H1 (cell line): Measurements from ENCODE around the gene C6orf136. TPM values are rescaled to one million over a fixed set of nuclear protein-coding genes. Genes with fewer than 3 reads are reported as not detected.
A peak's percentile ranks its signal among the peaks of the same experiment; 100 is the strongest.

ENCODE experiments used
- CTCF ChIA-PET: fragments of 300-600 bp; sonication (Branson Sonifier 250); formaldehyde crosslinking; loops from one replicate; lab custom pipeline; 2021; ENCODE audit not compliant: partially characterized antibody; lab: Charles Lee
- POLR2A ChIA-PET: fragments of 300-600 bp; sonication (Branson Sonifier 250); formaldehyde crosslinking; loops from one replicate; lab custom pipeline; 2021; ENCODE audit warnings: inconsistent platforms; ENCODE audit not compliant: partially characterized antibody; lab: Charles Lee
- DNase-seq, 2 experiments: peaks; one replicate each; pipeline versions ENCODE4 v3.0.0 to v3.0.0-alpha.2; 2010 to 2022; ENCODE audit warnings: low spot score in 2 of 2, low read depth in 1 of 2, mixed read lengths in 1 of 2
- FAIRE-seq: peaks from 2 replicates; lab custom pipeline; 2011; peaks lifted over from hg19 to GRCh38; lab: Jason Lieb, UNC
- H2AFZ ChIP-seq: 2 replicates; pipeline ENCODE4 v1.8.1; 2012; ENCODE audit warnings: low read length, inconsistent platforms
- H2AK5ac ChIP-seq: 2 replicates; pipeline ENCODE4 v1.6.1; 2013; ENCODE audit warnings: low read depth, low read length
- H2BK120ac ChIP-seq: replicated peaks from 2 replicates; pipeline ENCODE3; 2013; ENCODE audit warnings: low read depth, low read length, inconsistent platforms
- H2BK12ac ChIP-seq: 2 replicates; pipeline ENCODE4 v1.6.1; 2013; ENCODE audit warnings: low read depth, low read length
- H2BK15ac ChIP-seq: 2 replicates; pipeline ENCODE4 v1.6.1; 2013; ENCODE audit warnings: low read length
- H2BK20ac ChIP-seq: 2 replicates; pipeline ENCODE4 v1.6.1; 2013; ENCODE audit warnings: low read length
- H2BK5ac ChIP-seq: 2 replicates; pipeline ENCODE4 v1.6.1; 2013; ENCODE audit warnings: low read depth, low read length
- H3K14ac ChIP-seq: 2 replicates; pipeline ENCODE4 v1.6.1; 2013; ENCODE audit warnings: inconsistent platforms; ENCODE audit not compliant: insufficient read length
- H3K18ac ChIP-seq: 2 replicates; pipeline ENCODE4 v1.6.1; 2013; ENCODE audit warnings: low read length; ENCODE audit errors: extremely low read depth
- H3K23ac ChIP-seq: 2 replicates; pipeline ENCODE4 v1.6.1; 2013; ENCODE audit warnings: inconsistent platforms; ENCODE audit not compliant: insufficient read length
- H3K23me2 ChIP-seq: 2 replicates; pipeline ENCODE4 v1.6.1; 2013; ENCODE audit warnings: low read depth, low read length
- H3K27ac ChIP-seq: 2 replicates; pipeline ENCODE4 v1.6.1; 2011; ENCODE audit warnings: low read depth, low read length, inconsistent platforms
- H3K27me3 ChIP-seq, 4 experiments: replicated peaks in 1 of 4; 1 replicate in 1 of 4; 2 replicates in 3 of 4; pipeline versions ENCODE4 v1.6.1 to v1.8.1; 2011 to 2013; ENCODE audit warnings: low read length in 3 of 4, mild to moderate bottlenecking in 3 of 4, inconsistent platforms in 2 of 4, mixed read lengths in 2 of 4, moderate library complexity in 1 of 4; ENCODE audit not compliant: control insufficient read depth in 3 of 4, insufficient read depth in 3 of 4; ENCODE audit errors: extremely low read depth in 1 of 4
- H3K36me3 ChIP-seq, 4 experiments: 2 replicates each; pipeline versions ENCODE4 v1.6.1 to v1.8.1; 2011 to 2013; ENCODE audit warnings: mild to moderate bottlenecking in 4 of 4, low read length in 3 of 4, moderate library complexity in 2 of 4, control low read depth in 1 of 4, inconsistent platforms in 1 of 4; ENCODE audit not compliant: insufficient read depth in 4 of 4, control insufficient read depth in 2 of 4
- H3K4ac ChIP-seq: replicated peaks from 2 replicates; pipeline ENCODE3; 2013; ENCODE audit warnings: low read length, low read depth, mixed read lengths, inconsistent platforms; ENCODE audit not compliant: insufficient read length
- H3K4me1 ChIP-seq, 4 experiments: replicated peaks in 1 of 4; 1 replicate in 1 of 4; 2 replicates in 3 of 4; pipeline versions ENCODE4 v1.6.1 to v1.8.1; 2011 to 2013; ENCODE audit warnings: low read length in 3 of 4, inconsistent platforms in 2 of 4, mixed read lengths in 1 of 4; ENCODE audit not compliant: insufficient read depth in 4 of 4, control insufficient read depth in 3 of 4
- H3K4me2 ChIP-seq, 2 experiments: 2 replicates each; pipeline versions ENCODE4 v1.6.1 to v1.8.1; 2011 to 2013; ENCODE audit warnings: low read depth in 2 of 2, low read length in 2 of 2, control low read depth in 1 of 2, inconsistent platforms in 1 of 2, mild to moderate bottlenecking in 1 of 2; ENCODE audit not compliant: insufficient read depth in 1 of 2
- H3K4me3 ChIP-seq, 4 experiments: fragments of 200-600, 300-600 bp in 1 of 4; sonication (generic), shearing (Covaris generic), sonication (Bioruptor Twin) in 1 of 4; 2 replicates each; pipeline versions ENCODE4 v1.5.1 to v1.8.1; 2011 to 2016; ENCODE audit warnings: low read length in 4 of 4, low read depth in 3 of 4, control low read depth in 2 of 4, inconsistent platforms in 2 of 4, mild to moderate bottlenecking in 2 of 4, mixed read lengths in 1 of 4, moderate library complexity in 1 of 4; ENCODE audit not compliant: insufficient read depth in 2 of 4; ENCODE audit errors: extremely low read depth in 1 of 4
- H3K56ac ChIP-seq: replicated peaks from 2 replicates; pipeline ENCODE3; 2013; ENCODE audit warnings: low read depth, mild to moderate bottlenecking, mixed read lengths, low read length, inconsistent platforms; ENCODE audit not compliant: insufficient read length
- H3K79me1 ChIP-seq: 2 replicates; pipeline ENCODE4 v1.6.1; 2013; ENCODE audit warnings: low read depth, low read length, control low read depth
- H3K79me2 ChIP-seq, 2 experiments: 2 replicates each; pipeline versions ENCODE4 v1.6.1 to v1.8.1; 2012 to 2013; ENCODE audit warnings: low read length in 2 of 2, mild to moderate bottlenecking in 2 of 2, inconsistent platforms in 1 of 2; ENCODE audit not compliant: insufficient read depth in 2 of 2, control insufficient read depth in 1 of 2
- H3K9ac ChIP-seq, 4 experiments: replicated peaks in 1 of 4; 1 replicate in 1 of 4; 2 replicates in 3 of 4; pipeline versions ENCODE4 v1.6.1 to v1.8.1; 2011 to 2013; ENCODE audit warnings: low read depth in 3 of 4, low read length in 3 of 4, control low read depth in 2 of 4, mild to moderate bottlenecking in 2 of 4, moderate library complexity in 2 of 4, inconsistent platforms in 1 of 4; ENCODE audit errors: extremely low read depth in 1 of 4
- H3K9me3 ChIP-seq, 2 experiments: 2 replicates each; pipeline versions ENCODE4 v1.6.1 to v1.8.1; 2012 to 2013; ENCODE audit warnings: mild to moderate bottlenecking in 2 of 2, moderate library complexity in 2 of 2, control low read depth in 1 of 2, inconsistent platforms in 1 of 2, low read depth in 1 of 2, low read length in 1 of 2, mixed read lengths in 1 of 2; ENCODE audit not compliant: insufficient read depth in 2 of 2
- H4K20me1 ChIP-seq, 2 experiments: replicated peaks in 1 of 2; 2 replicates each; pipeline versions ENCODE3 to v1.8.1; 2011 to 2013; ENCODE audit warnings: inconsistent platforms in 2 of 2, low read length in 2 of 2, mild to moderate bottlenecking in 1 of 2; ENCODE audit not compliant: insufficient read depth in 2 of 2, control insufficient read depth in 1 of 2
- H4K5ac ChIP-seq: 2 replicates; pipeline ENCODE4 v1.6.1; 2013; ENCODE audit warnings: low read length, low read depth, mixed read lengths, inconsistent platforms; ENCODE audit not compliant: insufficient read length
- H4K8ac ChIP-seq: 2 replicates; pipeline ENCODE4 v1.8.0; 2013; ENCODE audit warnings: mild to moderate bottlenecking, moderate library complexity, low read length, inconsistent platforms; ENCODE audit not compliant: insufficient read depth; ENCODE audit errors: extremely low read depth
- H4K91ac ChIP-seq: replicated peaks from 2 replicates; pipeline ENCODE3; 2013; ENCODE audit warnings: low read length, mixed read lengths, inconsistent platforms; ENCODE audit not compliant: insufficient read length
- BCL11A ChIP-seq, 2 experiments: IDR thresholded peaks; one replicate each; pipeline ENCODE4 v1.6.1; 2011; ENCODE audit warnings: low read depth in 2 of 2, low read length in 2 of 2, mild to moderate bottlenecking in 2 of 2
- WGBS, 2 experiments: shearing (Covaris generic) in 1 of 2; methylation state at CpG; one replicate each; pipeline versions ENCODE4 v1.1.6 to v1.1.7; 2013 to 2015; ENCODE audit warnings: low lambda C conversion rate in 2 of 2, mixed read lengths in 2 of 2, inconsistent platforms in 1 of 2, low coverage in 1 of 2, missing lambda C conversion rate in 1 of 2; ENCODE audit not compliant: insufficient replicate concordance in 2 of 2, insufficient coverage in 1 of 2, insufficient read length in 1 of 2; ENCODE audit errors: extremely low coverage in 1 of 2, missing lambda C conversion rate in 1 of 2; 5-methylcytosine and 5-hydroxymethylcytosine counted together
- polyA plus RNA-seq, 7 experiments: library from polyadenylated mRNA; depleted of rRNA in 3 of 7; stranded (reverse) in 5 of 7; unstranded in 2 of 7; fragments of >200 nt in 5 of 7; fragments of 200-250 nt in 2 of 7; gene quantifications; 1 replicate in 5 of 7; 2 replicates in 1 of 7; 4 replicates in 1 of 7; pipeline versions ENCODE4 v1.2.1 to v1.2.3, GENCODE V29; 2011 to 2013; ENCODE audit warnings: missing spikeins in 2 of 7, mixed read lengths in 2 of 7
- total RNA-seq: library from RNA; stranded (reverse); fragmentation: NEBNext Ultra II Directional; extraction: Animal tissue kit (Norgen Biotek cat#: 25700); gene quantifications from 2 replicates; pipeline ENCODE4 v1.2.1, GENCODE V29; 2021

The C6orf136 gene
- total and polyA plus RNA-seq, 2 of the 8 experiments (the other 6 are each of a cell fraction or from before 2014, with no cell fraction given): 20.8 to 23.1 TPM

- Histone ChIP-seq H2AK5ac (no peak overlapping the region), H2BK5ac (no peak overlapping the region; the same call in 1 of the 2 replicates), H3K56ac (no peak overlapping the region), H2BK15ac (peak overlapping the region; percentile 88; the same call in 1 of the 2 replicates), H4K8ac (no peak overlapping the region), H2AFZ (no peak overlapping the region), H3K4me1 (peaks cover 7 to 32% (median 21%) of the 10 kb centered on the region in 4 experiments), H3K79me2 (peaks cover 0 to 18% of the 10 kb centered on the region in 2 experiments; a peak in 3 of 4 replicates), H4K20me1 (peaks cover 3 to 9% of the 10 kb centered on the region in 2 experiments), H3K18ac (no peak overlapping the region), H3K27ac (no peak overlapping the region), H3K4me3 (no peak overlapping the region; a peak in 2 of 8 replicates), H3K9me3 (no peaks in the 10 kb centered on the region), H4K5ac (no peak overlapping the region), H3K4me2 (no peak overlapping the region), H4K91ac (no peak overlapping the region), H2BK120ac (no peak overlapping the region), H2BK12ac (no peak overlapping the region), H3K79me1 (peaks cover 4% of the 10 kb centered on the region; the same call in 1 of the 2 replicates), H3K14ac (no peak overlapping the region), H2BK20ac (no peak overlapping the region), H3K27me3 (no peaks in the 10 kb centered on the region), H3K23me2 (peaks cover 9% of the 10 kb centered on the region), H3K4ac (no peak overlapping the region), H3K9ac (no peak overlapping the region), H3K36me3 (no peaks in the 10 kb centered on the region; a peak in 2 of 8 replicates), H3K23ac (no peak overlapping the region)
- no peak for FAIRE-seq
- DNase-seq: no peak
- ChIA-PET POLR2A (interaction anchor here (0.5 to 18.7 kb wide), 5 partner anchors 15 to 43 kb away, joined by 4 to 388 read pairs (median 4); partner anchors contain the start of genes MDC1 and TUBB), CTCF (interaction anchor here (0.6 to 11.0 kb wide), 10 partner anchors 9 to 137 kb away, joined by 3 to 147 read pairs (median 5); partner anchors contain the start of genes DHX16, FLOT1, MDC1 and NRM)
- WGBS, 2 experiments: 86% methylated on average over 4 of the region's 4 CpGs; no CpG with 5 or more reads in 1 of the 2 experiments
- no peak for TF ChIP-seq BCL11A (IDR thresholded peaks at IDR 0.05; ENCODE audit: low read depth in 2 of 2, low read length in 2 of 2)
Measured at GRCh38 chr6:30681766-30682142, 34.8 kb downstream of the C6orf136 start.
